Iris pigment epithelial cell (primary cell): ENCODE results near the gene RBM20.
"Not testable (repeated sequence)": the region's sequence is repeated elsewhere in the genome, so short reads cannot be mapped to it uniquely, and the experiment has no call there.

ENCODE experiments used
- DNase-seq: peaks from one replicate; pipeline ENCODE4 v3.0.0-alpha.2; 2011; ENCODE audit warnings: low read depth

RBM20 gene

DNA sequence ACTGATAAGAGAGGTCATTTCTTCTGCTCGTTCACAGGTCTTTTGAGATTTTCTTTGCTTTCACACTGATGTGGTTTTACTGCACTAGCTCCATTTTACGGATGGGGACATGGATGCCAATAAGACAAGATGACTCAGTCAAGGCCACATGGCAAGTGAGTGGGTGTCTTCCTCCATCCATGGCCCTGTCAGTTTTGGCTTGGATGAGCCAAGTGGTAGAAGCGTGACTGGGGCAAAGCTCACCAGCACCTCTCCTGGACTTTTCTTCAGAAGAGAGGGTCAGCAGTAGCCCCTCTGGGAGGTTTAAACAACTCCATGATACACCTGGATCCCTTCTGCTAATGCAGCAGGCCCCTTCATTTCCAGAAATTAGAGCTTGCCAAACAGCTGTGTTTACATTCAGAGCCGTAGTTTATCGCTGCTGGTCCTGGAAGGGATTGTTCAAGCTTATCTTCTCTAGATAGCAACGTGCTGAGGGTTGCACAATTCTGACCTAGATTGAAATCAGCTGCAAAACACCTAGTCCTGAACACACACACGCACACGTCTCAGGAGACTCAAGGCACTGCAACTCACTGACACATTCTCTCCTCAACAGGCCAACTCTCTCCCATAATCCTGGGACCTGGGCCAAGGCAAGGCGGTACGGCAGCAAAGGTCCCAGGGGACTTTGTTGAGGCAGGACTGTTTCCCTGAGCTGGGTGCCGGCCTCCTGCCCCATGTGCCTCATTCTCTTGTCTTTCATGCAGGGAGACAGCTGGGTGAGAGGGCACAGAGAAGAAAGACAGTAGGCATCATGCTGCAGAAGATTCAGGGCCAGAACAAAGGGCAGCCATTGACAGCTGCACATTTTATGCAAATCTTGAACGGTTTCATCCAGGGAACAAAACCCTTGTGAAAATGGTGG, 213.4 kb downstream of the RBM20 start:
- peak; percentile 87 for DNase-seq

DNA sequence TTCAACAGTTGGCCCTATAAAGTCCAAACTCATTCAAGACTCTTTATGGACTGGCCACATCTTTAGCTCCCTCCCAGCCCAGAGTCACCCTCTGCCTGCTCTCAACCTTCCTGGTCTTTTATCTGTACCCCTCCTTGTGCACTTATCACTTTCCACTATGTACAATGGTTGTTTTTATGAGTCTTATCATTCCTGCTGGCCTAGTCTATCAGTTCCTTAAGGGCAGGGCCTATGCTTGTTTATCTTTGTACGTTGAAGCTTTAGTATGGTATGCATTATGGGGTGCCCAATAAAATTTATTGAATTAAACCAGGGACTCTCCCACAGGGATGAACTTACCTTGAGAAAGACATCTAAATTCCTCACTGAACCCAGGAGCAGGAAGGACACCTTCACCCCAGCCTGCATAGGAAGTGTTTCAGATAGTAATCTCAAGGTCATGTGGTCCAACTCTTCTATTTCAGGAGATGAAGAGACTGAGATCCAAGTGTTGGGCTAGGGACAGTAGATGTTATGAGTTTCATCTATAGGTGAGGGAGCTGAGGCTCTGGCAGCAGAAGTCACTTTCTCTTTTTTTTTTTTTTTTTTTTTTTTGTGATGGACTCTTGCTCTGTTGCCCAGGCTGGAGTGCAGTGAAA, 214.3 kb downstream of the RBM20 start:
- no peak for DNase-seq

DNA sequence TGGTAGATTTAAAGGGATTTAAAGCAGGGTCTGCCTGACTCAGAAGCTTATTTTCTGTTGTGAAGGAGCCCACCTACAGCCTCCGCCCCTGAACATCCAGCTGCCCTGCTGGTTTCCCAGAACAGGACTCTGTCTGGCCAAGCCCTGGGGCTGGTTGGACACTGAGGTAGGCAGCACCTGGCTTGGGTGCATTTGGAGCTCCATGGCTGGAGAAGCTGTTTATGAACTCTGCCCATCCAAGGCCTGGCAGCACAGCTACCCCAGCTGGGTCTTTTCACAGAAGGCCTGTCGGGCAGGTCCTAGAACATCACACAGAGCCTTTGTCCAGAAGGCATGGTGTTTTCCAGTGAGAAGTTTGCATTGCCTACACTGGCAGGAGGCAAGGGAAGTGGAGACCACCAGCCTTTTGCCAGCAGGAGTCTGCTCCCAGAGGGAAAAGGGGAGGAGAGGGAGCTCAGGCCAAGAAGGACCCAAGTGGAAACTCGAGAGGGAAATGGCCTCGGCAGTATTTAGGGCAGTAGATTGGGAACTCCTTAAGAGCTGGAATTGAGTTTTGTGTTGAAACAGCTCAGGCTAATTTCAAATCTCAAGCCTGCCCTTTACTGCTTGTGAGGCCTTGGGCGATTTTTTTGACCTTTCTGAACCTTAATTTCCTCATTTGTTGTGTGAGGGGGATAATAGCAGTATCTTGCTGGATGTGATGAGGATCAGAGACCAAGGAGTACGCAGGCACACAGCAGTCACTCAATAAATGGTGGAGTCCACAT, 215.3 kb downstream of the RBM20 start:
- DNase-seq: no peak

DNA sequence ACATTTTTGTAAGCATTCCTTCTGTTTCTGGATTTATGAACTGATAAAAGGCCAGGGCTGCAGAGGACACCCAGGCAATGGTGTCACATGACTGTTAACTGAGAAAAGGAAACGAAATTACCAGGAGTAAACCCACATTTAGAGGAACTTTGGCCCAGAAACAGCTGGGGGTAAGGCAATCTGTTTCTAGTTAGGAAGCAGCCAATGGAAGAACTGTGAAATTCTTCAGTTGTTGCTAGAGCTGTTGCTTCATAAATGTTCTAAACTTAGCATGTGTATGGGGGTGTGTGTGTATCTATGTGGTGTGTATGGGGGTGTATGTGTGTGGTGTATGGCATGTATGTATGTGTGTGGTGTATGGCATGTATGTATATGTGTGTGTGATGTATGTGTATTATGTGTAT, 215.8 kb downstream of the RBM20 start:
- peak; percentile 91 for DNase-seq

DNA sequence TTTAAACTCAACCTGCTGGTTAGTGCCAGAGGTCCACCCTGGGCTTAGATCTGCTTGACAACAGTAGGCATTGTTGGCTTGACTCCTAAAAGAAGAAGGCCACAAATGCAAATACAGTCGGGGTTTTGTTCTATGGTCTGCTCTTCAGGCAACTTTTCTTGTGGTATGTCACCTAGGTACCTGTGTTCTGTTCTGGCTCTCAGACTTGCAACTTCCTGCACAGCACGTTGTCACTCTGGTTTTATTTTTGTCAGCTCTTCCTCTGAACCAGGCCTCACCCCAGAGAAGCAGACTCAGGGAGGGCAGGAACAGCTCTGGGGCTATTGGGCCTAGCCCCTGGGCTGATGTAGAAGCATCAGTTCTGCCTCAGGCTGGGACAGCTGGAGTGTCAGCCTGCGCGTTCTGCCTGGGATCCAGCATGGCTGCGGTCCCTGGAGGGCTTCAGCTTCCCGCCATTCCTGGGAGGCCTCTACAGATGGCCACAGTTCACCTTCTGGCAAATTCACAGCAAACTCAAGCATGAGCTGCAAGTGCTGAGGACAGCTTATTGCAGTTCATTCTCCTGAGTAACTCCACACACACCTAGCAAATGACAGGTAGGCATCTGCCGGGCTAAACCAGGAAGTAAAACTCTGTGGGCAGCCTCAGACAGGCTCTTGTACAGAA, 216.6 kb downstream of the RBM20 start:
- DNase-seq: no peak

DNA sequence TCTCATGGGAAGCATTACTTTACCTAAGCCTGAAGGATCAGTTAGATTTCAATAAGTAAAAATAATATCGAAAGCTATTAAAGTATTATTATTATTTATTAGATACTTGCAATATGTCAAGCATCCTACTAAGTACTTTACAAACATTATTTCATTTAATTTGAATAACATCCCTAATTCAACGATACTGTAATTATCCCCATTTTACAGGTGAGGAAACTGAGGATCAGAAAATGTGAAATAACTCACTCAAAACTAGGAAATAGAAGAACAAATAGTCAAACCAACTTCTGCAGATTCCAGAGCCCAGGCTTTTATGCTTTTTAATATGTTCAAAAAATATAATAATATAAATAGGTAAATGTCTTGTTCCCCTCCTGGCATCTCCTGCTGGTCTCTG, 217.3 kb downstream of the RBM20 start:
- no peak for DNase-seq

DNA sequence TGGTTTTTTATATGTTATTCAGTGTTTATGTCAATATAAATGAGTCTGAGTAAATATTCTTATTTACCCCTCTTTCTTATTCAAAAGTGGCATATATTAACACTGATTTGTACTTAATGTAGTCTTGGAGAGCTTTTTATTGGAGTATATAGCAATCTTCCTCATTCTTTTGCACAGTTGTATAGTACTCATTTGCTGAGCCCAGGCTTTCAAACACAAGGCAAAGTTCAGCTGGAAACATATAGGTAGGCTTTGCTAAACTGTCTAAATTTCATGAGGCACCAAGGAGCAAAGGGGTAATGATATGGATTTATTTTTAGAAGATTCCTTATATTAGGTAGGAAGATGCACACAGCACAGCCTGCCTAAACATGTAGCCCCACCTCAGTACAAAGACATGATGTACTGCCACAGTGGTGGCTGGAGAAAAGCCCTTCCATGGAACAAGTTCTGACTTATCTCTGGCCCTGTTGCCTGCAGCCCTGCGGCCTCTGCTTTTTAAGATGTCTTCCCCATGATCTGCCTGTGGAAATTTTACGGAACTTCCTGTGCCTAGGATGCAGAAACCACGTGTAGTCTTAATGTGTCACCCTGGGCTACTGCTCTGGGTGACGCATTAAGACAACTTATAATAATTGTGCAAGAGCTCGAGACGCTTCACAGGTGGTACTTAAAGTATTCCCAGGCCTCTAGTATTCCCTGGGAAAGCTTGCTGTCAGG, 218.0 kb downstream of the RBM20 start:
- DNase-seq: no peak

DNA sequence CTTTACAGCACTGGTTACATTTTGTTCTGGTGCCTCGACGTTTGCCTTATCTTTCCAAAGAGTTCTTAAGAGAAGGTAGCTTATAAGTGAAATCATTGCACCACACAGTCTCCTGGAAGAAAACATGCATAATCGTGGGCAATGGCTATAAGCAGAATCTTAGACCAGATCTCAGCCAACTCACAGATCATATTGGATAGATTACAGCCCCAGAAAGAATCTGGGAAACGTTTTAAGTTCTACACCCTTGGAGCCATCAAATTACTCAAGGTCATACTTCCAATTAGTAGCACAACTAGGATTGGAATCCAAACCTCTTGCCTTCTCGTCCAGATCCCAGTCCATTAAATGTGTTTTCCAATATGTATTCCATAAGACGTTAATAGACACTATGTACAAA, 218.8 kb downstream of the RBM20 start:
- no peak for DNase-seq

DNA sequence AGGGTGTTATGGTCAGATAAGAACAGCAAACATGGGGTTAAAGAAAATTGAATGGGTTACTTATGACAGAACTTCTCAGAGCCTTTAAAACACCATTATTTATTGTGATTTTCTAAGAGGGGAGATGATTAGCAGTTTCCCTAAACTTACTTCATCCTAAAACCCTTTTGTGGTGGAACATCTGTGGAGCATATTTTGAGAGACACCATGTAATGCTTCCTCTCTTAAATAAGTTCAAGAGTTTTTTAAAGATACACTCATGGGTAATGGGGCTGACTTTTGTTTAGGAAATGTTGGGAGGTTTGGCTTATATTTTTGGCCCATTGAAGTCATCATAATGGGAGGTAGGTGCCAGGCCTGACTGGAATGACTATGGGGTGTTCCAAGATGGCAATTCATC, 219.2 kb downstream of the RBM20 start:
- no peak for DNase-seq

DNA sequence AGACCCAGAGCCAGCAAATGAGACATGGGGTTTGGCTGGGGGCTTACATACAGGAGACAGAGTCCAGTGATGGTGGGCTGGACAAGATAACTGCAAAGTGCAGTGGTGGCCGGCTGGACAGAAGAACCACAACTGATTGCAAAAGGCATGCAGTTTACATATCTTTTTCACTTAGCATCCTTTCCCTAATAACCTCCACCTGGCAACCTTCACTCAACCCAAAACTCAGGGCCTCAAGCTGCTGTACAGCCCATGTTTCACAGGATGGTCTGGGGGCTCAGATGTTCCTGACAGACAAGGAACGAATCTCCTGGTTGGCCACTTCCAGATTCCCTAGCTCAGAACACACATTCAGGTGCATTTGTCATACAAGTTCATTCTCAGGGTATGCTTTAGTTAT, 219.8 kb downstream of the RBM20 start:
- DNase-seq: no peak

DNA sequence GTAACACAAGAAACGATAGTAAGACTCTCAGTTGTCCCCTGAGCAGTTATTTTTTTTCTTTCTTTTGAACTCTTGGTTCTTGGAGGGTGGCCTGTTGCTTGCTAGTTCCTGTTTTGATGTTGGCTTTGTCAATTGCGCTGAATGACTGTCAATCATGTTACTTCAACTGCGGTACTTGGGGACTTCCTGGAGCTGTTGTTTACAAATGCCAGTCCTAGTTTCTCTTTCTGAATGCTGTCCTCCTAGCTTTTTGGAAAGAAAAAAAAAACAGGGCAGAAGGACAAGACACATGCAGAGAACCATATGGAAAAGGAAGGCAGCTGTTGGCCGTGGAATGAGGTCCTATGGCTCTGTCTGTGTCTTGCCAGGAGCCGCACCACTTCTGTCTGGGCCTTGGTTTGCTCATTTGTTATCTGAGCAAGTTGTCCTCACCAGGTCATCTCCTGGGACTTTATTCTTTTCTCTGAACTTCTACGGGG, 220.6 kb downstream of the RBM20 start:
- peak; percentile 15 for DNase-seq

DNA sequence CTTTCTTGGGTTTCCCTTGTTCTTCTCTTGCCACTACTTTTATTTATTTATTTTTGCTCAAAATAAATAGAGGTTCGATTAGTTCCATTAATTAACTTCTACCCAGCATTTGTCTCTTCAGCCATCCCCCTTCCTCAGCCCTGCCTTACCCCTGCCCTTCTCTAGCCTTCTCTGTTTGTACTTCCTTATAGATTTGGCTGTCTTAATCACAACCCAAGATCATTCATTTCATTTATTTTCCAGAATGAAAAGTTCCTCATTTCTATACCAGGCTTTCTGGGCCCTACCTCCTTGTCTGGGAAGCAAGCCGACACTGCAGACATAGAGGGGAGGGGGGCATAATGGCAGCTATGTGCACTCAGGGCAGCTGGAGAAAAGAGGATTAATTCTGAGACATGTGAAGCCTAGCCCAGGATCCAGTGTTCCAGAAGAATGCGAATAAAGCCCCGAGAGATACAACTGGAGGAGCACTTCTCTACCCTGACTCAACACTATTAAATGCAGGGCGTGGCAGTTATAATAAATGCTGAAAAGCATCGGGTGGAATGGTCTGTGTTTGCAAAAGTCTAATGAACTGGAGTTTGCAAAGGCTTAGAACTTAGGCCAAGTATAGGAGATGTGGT, 221.2 kb downstream of the RBM20 start:
- DNase-seq: peak; percentile 71

DNA sequence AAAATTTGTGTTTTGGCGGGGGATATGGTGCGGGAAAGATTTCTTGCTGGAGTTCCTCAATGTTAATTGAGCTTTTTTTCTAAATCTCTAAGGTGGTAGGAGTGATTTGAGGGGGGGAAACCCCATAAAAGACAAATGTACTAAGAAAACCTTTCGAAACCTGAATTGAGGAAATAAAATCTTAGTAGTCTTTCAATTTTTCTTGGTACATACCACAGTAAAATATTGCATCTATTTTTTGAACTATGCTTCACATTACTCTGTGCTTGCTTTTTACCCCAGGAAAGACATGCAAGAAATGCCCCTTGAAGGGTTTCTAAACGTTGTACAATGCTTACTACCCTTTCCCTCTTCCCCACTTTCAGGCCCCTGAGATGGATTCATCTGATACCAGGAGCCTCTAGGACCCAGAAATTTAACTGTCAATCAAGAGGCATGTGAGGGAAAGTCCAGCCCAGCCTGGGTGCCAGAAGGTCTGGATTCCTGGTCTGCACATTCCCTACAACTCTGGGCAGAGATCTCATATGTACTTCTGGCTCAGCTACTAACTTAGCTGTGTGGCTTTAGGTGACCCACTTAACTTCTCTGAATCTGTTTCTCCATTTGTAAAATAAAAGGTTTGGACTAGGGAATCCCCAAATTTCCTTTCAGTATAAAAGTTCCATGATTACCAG, 221.8 kb downstream of the RBM20 start:
- DNase-seq: peak; percentile 55

DNA sequence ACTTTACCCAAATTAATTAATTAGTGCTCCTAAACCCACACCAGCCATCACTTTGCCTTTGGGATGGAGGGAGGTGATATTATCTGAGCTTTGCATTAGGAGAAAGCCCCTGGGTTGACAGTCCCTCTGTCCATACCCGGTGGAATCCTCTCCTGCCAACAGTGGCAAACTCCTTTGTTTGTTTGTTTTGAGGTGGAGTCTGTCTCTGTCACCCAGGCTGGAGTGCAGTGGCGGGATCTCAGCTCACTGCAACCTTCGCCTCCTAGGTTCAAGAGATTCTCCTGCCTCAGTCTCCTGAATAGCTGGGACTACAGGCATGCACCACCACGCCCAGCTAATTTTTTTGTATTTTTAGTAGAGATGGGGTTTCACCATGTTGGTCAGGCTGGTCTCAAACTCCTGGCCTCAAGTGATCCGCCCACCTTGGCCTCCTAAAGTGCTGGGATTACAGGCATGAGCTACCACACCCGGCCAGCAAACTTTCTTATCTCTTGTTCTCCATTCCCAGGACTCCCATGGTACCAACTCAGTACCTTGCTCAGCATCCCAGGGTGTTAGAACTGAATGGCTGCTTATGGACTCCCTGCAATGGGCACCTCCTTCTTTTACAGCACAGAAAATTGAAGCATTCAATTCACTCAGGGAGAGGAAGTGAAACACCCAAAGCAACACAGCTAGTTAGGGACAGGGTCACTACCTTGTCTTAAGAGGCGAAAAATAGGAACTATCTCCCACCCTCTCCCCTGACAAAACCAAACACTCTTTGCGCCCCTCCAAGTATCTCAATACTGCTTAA, 223.1 kb downstream of the RBM20 start:
- not testable (repeated sequence) for DNase-seq

DNA sequence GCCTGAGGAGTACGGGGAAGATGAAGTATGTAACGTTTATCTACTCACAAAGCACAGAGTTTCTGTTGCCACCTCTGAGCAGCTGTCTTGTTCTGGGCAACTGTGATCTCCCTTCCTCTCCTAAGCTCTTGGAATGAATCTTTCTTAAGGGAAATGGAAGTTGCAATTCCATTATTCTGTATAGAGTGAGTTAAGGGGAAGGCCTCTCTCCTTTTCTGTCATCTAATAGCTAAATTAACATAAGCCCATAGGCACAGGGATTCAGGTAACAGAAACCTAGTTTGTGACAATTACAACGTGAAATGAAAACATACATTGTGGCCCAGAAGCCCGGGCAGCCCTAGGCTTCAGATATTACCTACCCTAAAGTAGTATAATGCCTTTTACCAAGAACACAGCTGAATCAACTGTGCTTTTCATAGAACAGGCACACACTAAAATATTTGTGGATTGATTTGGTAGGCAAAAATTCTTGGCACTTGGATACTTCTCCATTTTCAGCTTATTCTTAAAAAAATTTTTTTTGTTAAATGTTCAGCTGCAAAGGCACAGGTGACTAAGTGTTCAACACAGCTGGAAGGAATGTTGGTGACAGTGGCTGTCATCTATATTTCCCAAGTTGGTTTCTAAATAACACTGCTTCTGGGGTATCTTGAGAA, 223.8 kb downstream of the RBM20 start:
- DNase-seq: no peak

DNA sequence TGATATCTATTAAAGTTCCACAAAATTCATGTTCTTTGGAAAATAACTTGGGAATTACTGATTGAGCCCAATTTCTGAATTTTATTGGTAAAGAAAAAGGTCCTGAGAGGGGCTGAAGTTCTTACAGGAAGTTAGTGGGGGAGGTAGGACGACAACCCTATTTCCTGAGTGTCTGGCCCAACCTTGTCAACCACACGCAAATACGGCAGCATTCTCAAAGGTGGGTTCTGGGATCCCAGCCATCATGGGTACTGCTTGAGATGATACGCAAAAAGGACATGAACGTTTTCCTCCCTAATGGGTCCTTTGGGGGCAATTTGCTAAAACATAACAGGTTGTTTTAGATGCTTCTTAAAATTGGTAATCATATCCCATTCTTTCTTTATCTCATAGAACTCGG, 224.8 kb downstream of the RBM20 start:
- DNase-seq: no peak

DNA sequence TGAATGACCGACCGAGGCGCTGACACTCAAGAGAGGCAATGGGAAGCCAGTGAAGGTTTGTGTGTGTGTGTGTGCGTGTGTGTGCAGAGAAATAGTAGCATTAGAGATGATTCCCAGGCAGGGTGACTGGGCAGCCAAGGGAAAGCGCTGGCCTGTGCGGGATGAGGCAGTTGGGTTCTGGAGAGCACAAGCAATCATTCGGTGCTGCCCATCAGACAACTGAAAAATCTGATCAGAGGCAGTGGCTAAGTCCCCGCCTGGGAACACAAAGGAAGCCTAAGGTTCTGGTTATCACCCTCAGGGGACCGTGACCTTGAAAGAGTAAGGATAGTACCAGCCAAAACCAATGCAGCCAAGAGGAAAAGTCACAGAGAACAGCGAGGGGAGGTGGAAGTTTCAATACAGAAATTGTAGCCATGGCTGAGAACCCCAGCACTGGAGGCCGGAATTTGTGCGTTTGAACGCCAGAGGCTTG, 226.7 kb downstream of the RBM20 start:
- no peak for DNase-seq

DNA sequence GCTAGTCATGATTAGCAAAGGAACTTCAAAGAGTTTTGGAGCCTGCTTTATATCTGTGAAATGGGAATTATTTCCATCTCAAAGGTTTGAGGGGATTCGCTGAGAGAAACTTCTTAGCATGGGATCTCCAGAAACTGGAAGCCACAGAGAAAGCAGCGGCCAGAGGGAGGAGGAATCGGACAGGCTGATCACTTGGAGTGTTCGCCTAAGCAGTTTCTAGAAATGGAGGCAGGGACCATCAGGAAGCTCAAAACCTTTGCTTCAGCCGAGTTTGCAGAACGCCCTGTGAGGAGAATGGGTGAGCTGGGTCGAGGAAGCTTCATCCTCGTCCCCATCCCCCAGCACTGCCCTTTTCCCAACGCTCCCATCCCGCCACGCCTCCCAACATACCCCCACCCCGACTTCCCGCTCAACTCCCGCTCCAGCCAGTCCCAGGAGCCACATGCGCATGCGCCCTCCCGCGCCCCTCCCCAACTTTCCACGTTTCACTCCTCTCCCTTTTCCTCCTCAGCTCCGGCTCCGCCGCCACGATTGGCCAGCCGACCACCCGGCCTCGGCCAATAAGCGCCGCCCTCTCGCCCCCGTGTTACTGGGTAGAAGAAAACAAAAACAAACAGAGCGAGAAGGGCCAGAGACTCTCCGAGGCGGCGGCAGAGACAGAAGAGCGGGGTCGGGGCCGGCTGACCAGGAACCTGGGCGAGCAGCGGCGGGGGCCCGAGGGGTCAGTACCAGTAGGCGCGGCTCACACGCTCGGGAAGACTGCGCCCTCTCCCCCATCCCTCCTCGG, 227.4 kb downstream of the RBM20 start, which contains the start of gene PDCD4:
Gene PDCD4, plus strand, starts transcription at position 631 of the 787 bp plus-strand sequence. CDS start 4,100 bp downstream, outside the sequence.
- DNase-seq: peak; percentile 96
